GM23248 (cell line): ENCODE results near the gene C19orf12.

ENCODE experiments used
- EZH2 ChIP-seq: fragments of 200-600 bp; sonication (generic); IDR thresholded peaks from 2 replicates; pipeline ENCODE4 v1.6.1; 2018; ENCODE audit warnings: antibody characterized with exemption, mild to moderate bottlenecking; ENCODE audit not compliant: insufficient read depth, poor library complexity, severe bottlenecking
- EZH2phosphoT487 ChIP-seq: fragments of 200-600 bp; sonication (generic); IDR thresholded peaks from 2 replicates; pipeline ENCODE4 v1.6.1; 2018; ENCODE audit warnings: antibody characterized with exemption, moderate library complexity, mild to moderate bottlenecking, low read depth; ENCODE audit not compliant: insufficient read depth

DNA sequence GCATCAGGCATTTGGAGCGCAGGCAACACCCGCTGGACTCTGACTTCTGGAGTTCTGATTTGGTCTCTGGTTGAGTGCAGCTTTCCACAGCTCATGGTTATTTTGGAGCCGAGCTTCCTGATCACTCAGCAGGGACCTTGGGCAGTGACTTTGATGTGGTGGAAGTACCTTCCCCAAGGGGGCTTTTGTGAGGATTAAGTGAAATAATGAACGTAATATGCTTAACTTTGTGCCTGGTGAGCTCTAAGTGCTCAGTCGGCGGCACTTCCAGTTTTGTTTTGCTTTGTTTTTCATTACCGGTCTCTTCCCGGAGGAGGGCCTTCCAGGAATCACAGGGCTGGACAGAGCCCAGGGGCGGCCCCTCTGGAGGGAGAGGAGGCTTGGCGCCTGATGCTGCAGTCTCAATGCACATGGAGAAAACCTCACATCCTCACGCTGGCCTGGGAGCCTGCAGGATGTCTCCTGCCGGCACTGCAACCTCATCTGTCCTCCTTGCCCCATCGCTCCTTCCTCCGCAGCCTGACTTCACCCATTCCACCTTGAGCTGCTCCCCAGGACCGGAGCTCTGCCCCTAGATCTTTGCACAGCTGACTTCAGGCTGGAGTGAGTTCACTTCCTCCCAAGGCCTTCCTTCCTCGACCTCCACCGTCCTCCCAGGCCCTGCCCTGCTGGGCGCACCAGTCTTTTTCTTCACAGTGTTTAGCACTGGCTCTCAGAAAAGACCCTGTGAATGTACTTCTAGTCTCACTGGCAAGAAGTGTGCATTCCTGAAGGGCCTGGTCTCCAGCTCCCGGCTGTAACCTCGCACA, 48.3 kb downstream of the C19orf12 start:
- TF ChIP-seq EZH2 = no peak
- TF ChIP-seq EZH2phosphoT487 = no peak
